T1000 (cell line): ENCODE measurements around the gene PROB1.
"Not testable (repeated sequence)": the region's sequence is repeated elsewhere in the genome, so short reads cannot be mapped to it uniquely, and the experiment has no call there.

Source experiments
- DNase-seq: peaks from one replicate; lab custom pipeline; 2025; ENCODE audit warnings: mixed read lengths; lab: John Stamatoyannopoulos, UW

Gene PROB1

GRCh38 chr5:139413153-139413552 is 18.2 kb upstream of the PROB1 start:
- DNase-seq, result no peak

DNA sequence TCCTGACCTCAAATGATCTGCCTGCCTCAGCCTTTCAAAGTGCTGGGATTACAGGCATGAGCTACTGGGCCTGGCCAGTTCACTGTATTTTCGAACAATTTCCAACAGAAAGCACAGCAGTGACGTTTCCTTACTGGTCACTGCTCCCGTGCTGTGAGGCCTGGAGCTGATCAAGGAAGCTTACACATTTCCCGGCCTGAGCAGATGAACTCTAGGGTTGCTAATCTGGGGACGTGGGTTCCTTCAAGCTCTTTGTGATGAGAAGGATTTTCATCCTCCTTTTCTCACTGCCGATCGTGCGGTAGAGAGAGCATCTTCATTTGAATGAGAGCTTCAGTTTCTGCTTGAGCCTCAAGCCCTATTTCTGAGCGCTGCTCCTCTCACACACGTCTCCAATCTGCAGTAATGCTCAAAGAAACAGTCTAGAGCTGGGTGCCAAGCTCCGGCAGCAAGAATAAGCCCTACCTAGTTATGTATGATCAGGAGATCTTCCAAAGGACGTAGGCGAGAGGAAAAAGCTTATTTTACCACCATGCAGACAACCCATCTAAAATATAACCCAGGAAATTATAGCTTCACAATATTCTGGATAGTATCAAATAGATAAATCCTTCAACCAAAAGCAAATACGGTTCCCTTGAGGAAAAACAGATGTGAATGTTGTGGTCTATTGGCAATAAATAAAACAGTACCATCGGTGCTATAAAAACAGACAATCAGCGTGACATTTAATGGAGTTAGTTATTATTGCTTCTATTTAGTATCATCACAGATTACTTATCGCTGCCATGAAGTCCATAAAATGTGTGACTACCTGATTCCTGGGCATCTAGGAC is 16.3 kb upstream of the PROB1 start:
- DNase-seq, result no peak

- DNase-seq, result no peak
These were observed 15.5 kb upstream of the PROB1 start for GRCh38 chr5:139410121-139410992.

DNA sequence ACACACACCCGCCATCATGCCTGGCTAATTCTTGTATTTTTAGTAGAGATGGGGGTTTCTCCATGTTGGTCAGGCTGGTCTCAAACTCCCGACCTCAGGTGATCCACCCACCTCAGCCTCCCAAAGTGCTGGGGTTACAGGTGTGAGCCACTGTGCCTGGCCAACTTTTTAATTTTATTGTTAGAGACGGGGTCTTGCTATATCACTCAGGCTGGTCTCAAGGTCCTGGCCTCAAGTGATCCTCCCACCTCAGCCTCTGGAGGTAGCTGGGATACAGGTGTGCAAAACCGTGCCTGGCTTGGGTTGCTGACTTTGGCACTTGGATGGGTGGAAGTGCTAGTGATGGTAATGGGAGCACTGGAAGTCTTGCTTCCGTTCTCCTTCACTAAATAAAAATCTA is 14.2 kb upstream of the PROB1 start:
- DNase-seq, result not testable (repeated sequence)

GRCh38 chr5:139408191-139408590 is 13.3 kb upstream of the PROB1 start:
- no peak for DNase-seq

GRCh38 chr5:139407517-139407916 is 12.6 kb upstream of the PROB1 start:
- DNase-seq, result no peak

DNA sequence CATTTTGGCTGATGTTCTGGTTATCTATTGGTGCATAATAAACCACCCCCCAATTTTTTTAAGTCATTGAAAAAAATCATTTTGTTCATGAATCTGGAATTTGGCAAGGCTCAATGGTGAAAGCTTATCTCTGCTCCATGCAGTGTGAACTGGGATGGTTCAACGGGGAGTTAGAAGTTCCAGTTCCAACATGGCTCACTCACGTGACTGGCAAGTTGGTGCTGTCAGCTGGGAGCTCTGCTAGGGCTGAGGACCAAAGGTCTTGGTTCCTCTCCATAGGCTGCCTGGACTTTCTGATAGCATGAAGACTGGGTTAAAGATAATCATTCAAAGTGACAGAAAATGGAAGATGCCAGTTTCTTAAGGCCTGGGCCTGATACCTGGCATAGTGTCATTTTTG is 12.1 kb upstream of the PROB1 start:
- DNase-seq, result no peak

DNA sequence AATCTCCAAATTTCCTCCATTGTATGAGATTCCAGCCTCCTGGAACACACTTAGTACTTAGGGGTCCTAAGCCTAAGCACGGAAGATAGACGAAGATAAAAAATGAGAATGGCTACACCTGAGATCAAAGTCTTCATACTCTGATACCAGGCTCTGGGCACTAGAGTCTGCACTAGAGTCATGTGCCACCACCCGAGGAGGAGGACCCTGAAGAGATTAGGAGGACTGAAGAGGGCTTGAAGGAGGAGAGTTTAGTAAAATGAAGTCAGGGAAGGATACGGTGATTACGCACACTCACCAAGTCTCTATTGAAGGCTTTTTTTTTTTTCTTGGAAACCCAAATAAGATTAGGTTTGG is 9.6 kb upstream of the PROB1 start:
- no peak for DNase-seq

- peak; percentile 97 for DNase-seq
These were observed 9.0 kb upstream of the PROB1 start, which contains the start of gene SPATA24 for GRCh38 chr5:139403787-139404483. SPATA24 (minus strand) TSS chr5:139404089; CDS start chr5:139404060, 29 bp downstream.

- DNase-seq, result no peak
These were observed 8.5 kb upstream of the PROB1 start for GRCh38 chr5:139403418-139403786.

DNA sequence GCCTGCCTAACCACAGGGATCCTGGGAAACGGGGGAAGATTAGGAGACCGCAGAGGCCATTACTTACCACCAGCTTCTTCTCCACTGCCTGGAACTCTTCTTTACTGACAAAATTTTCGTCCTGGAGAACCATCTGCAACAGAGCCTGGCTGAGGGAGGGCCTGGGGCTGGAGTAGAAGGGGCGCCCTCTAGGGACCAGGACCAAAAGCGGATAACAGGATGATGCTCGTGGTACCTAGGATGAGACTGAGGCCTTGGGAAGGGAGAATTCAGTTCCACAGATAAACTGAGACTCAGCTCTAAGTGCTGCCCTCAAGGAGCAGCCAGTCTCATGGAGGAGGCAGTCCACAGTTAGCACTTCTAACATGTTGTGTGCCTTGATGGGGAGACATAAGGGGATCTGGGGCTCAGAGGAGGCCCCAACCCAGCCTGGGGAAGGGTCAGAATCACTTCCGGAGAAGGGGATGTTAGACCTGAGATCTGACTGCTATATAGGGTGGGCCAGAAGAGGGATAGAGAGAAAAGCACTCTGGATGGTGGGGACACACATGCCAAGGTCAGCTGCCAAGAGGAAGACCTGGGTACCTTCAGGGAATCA is 7.8 kb upstream of the PROB1 start:
- DNase-seq, result no peak

GRCh38 chr5:139401546-139401945 is 6.6 kb upstream of the PROB1 start:
- DNase-seq, result no peak

DNA sequence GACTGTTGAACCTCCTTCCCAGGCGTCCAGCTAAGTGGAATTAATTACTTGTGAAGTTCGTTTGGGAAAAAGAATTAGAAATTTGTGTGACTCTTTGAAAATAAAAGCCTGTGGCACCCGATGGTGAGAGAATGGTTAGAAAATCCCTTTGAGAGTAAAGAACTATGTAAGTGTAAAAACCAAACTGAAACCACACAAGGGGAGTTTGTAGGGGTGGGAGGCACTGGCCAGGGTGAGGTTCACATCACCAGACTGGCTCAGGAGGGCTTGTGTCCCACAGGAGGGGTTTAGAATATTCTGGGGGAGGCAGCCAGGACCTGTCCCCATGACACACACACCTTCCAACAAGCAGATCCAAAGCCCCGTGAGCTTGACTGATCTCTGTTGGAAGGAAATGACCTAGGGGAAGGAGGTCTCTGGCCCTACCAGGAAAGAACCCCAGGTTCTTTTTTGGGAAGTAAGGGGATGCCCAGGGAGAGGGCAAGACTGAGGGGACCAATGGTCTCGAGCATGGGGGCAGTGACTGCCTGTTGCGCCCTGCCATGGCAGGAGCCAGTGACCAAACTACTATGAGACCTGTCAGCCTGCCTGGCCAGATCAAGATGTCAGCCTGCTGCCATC is 4.7 kb upstream of the PROB1 start:
- DNase-seq, result no peak

GRCh38 chr5:139397921-139398320 is 3.0 kb upstream of the PROB1 start:
- DNase-seq, result no peak

DNA sequence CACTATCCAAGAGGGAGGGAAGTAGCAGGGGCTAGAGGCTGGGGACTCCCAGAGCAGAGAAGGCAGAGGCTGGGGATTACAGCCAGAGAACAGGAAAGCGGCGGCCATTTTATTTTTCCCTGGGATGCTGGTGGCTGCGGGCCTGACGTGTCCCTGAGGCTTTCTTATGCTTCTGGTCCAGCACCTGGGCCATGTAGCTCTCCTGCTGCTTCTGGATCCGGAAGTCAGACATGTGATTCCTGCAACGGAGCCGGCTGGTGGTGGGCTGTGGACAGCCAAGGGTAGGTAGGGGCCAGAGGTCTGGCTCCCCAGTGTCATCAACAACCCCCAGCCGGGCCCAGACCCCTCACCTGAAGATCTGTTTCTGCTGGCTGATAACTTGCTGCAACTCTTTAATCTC is 1.8 kb upstream of the PROB1 start:
- no peak for DNase-seq

- no peak for DNase-seq
These were observed 1.1 kb upstream of the PROB1 start for GRCh38 chr5:139395844-139396640.

DNA sequence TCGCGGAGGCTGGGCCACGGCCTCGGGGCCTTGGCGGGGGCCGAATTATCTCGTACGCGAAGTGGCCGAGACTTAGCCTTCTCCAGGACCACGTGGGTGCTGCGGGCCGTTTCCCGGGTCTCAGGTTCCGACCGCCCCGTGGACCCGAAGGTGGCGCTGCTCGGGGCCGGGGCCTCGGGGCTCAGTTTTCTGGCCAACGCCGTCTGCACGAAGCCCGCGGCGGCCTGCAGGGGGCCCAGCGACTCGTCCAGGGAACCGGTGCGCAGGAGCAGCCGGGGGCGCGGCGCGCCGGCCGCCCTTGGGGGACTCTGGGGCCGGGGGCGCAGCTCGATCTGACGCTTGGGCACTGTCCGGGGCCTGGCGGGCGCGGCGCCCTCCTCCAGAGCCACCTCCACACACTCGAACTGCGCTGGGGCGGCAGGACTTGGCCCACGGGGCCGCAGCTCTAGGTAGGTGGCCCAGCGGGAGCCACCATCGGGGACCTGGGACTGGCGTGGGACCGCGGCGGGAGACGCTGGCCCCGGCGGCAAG is 716 bp downstream of the PROB1 start:
- DNase-seq, result no peak

DNA sequence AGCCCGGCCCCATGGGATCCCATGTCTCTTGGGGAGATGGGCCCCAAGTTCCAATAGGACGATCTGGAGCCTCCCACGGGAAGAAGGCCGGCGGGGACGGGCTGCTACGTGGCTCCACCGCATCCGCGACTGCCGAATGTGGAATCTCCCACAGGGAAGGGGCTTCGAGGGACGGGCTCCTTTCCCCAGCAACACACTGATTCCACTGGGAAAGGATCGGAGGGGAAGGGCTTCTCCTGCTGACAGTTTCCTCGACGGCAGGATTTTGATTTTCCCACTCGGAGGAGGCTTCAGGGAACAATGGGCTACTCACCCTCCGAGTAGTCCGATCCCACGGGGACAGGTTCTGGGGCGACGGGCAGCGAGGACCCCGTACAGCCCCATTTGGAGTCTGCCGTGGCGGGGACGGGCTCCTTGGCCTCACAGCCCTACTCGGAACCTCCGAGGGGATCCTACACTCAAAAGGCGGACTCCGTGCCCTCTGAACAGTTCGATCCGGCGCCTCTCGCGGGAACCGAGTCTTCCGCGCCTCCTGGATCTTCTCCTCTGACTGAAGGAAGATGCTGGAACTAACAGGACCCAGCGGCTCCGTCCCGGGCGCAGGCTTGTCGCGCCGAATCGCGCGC is 1.3 kb downstream of the PROB1 start:
- no peak for DNase-seq

GRCh38 chr5:139392678-139393496 is 2.0 kb downstream of the PROB1 start:
- no peak for DNase-seq
